HCT116 (cell line): ENCODE results near the gene XRN1.
"Not testable (repeated sequence)": the region's sequence is repeated elsewhere in the genome, so short reads cannot be mapped to it uniquely, and the experiment has no call there.

Experiments used
- CEBPB ChIP-seq: IDR thresholded peaks from 2 replicates; pipeline ENCODE4 v1.6.1; 2012; ENCODE audit warnings: low read depth
- CTCF ChIP-seq, 3 experiments: fragments of 200-600 bp in 1 of 3; sonication (generic) in 1 of 3; IDR thresholded peaks in 2 of 3; conservative IDR thresholded peaks in 1 of 3; 2 replicates each; pipeline ENCODE4 v1.5.1; 2012 to 2017; ENCODE audit warnings: low read depth in 2 of 3, low read length in 2 of 3, antibody characterized with exemption in 1 of 3, borderline replicate concordance in 1 of 3, control low read depth in 1 of 3, mild to moderate bottlenecking in 1 of 3, mixed read lengths in 1 of 3, mixed run types in 1 of 3, moderate library complexity in 1 of 3; ENCODE audit not compliant: insufficient read depth in 1 of 3
- POLR2A ChIP-seq: IDR thresholded peaks from 2 replicates; pipeline ENCODE4 v1.7.0; 2011; ENCODE audit warnings: borderline replicate concordance; ENCODE audit not compliant: insufficient read depth, insufficient read length; ENCODE audit errors: extremely low read depth
- POLR2AphosphoS5 ChIP-seq: IDR thresholded peaks from 2 replicates; pipeline ENCODE4 v1.6.1; 2011; ENCODE audit warnings: mild to moderate bottlenecking, low read depth, low read length, moderate library complexity
- SIN3A ChIP-seq: IDR thresholded peaks from 2 replicates; pipeline ENCODE4 v1.6.1; 2012; ENCODE audit warnings: low read depth
- SRF ChIP-seq: IDR thresholded peaks from 2 replicates; pipeline ENCODE4 v1.6.1; 2012; ENCODE audit warnings: low read depth

GRCh38 chr3:142324275-142324953 lies 123.4 kb downstream of the XRN1 start:
- TF ChIP-seq CTCF (IDR thresholded peaks at IDR 0.05 in 2 of 3, conservative IDR thresholded peaks at IDR 0.05 in 1 of 3; ENCODE audit: borderline replicate concordance in 1 of 3, insufficient read depth in 1 of 3, low read depth in 2 of 3, low read length in 2 of 3); SIN3A; POLR2AphosphoS5; CEBPB; SRF; POLR2A: not testable (repeated sequence)
